ENCODE measurements around the gene ARIH2.

DNA sequence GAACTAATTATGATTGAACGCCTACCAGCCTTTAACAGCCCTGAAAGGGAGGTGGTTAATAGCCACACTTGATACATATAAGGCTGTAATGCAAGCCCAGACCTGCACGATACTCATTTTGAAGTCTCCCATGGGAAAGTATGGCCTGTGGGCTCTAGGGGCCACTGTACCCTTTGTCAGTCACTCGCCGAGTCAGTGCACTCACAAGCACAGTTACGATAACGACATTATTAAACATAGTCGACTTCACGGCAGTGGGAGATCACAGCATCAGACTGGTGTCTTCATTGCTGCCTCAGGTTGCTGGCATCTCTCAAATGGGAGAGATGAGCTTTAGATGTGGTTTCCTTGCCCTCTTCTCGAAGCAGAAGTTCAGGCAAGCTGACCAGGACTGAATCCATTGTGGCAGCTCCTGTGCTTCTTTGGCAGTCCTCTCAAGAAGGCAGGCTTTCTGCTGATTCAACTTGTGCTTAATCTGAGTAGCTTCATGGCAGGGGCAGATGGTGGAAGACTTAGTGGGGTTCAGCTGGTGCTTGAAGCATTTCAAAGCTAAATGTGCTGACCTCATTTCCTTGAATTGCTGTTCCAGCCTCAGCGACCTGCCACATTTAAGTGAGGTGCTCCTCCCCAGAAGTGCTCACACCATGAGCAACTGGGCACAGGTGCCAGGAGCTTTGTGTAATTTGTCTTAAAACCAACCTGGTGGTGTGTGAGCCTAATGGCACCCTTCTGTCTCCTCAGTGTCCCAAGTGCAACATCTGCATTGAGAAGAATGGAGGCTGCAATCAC lies 55.6 kb downstream of the ARIH2 start:
- TF ChIP-seq EP300 (IDR thresholded peaks at IDR 0.05) (no peak), POLR2A (IDR thresholded peaks at IDR 0.05; ENCODE audit: low read depth) (no peak)
- TF ChIP-seq, protein P1, sequence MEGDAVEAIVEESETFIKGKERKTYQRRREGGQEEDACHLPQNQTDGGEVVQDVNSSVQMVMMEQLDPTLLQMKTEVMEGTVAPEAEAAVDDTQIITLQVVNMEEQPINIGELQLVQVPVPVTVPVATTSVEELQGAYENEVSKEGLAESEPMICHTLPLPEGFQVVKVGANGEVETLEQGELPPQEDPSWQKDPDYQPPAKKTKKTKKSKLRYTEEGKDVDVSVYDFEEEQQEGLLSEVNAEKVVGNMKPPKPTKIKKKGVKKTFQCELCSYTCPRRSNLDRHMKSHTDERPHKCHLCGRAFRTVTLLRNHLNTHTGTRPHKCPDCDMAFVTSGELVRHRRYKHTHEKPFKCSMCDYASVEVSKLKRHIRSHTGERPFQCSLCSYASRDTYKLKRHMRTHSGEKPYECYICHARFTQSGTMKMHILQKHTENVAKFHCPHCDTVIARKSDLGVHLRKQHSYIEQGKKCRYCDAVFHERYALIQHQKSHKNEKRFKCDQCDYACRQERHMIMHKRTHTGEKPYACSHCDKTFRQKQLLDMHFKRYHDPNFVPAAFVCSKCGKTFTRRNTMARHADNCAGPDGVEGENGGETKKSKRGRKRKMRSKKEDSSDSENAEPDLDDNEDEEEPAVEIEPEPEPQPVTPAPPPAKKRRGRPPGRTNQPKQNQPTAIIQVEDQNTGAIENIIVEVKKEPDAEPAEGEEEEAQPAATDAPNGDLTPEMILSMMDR (IDR thresholded peaks at IDR 0.05): no peak

Measured in esophagus muscularis mucosa (tissue), 4 donors.